ENCODE measurements around the gene BCL10.

Gene BCL10

GRCh38 chr1:85276215-85276977 is at the start of gene BCL10:
Gene BCL10 (minus strand): TSS chr1:85276632. CDS start chr1:85276352, 280 bp downstream.
- peak; percentile 99 for DNase-seq

- DNase-seq, result no peak
Measured at GRCh38 chr1:85325920-85326319, 49.5 kb upstream of the BCL10 start.

GRCh38 chr1:85323770-85324169 is 47.3 kb upstream of the BCL10 start:
- DNase-seq, result no peak

- no peak for DNase-seq
Measured at GRCh38 chr1:85322655-85323054, 46.2 kb upstream of the BCL10 start.

- DNase-seq, result no peak
Measured at GRCh38 chr1:85321237-85321964, 45.0 kb upstream of the BCL10 start.

- DNase-seq, result no peak
Measured at GRCh38 chr1:85320371-85321131, 44.1 kb upstream of the BCL10 start.

GRCh38 chr1:85319931-85320330 is 43.5 kb upstream of the BCL10 start:
- no peak for DNase-seq

GRCh38 chr1:85319491-85319890 is 43.1 kb upstream of the BCL10 start:
- no peak for DNase-seq

GRCh38 chr1:85318217-85318616 is 41.8 kb upstream of the BCL10 start:
- no peak for DNase-seq

GRCh38 chr1:85317560-85317959 is 41.1 kb upstream of the BCL10 start:
- no peak for DNase-seq

- no peak for DNase-seq
Measured at GRCh38 chr1:85316321-85316720, 39.9 kb upstream of the BCL10 start.

- DNase-seq, result no peak
Measured at GRCh38 chr1:85315789-85316188, 39.4 kb upstream of the BCL10 start.

GRCh38 chr1:85314726-85315125 is 38.3 kb upstream of the BCL10 start:
- no peak for DNase-seq

- no peak for DNase-seq
Measured at GRCh38 chr1:85313888-85314696, 37.7 kb upstream of the BCL10 start.

GRCh38 chr1:85311818-85312217 is 35.4 kb upstream of the BCL10 start:
- no peak for DNase-seq

GRCh38 chr1:85308833-85309350 is 32.5 kb upstream of the BCL10 start:
- no peak for DNase-seq

GRCh38 chr1:85307987-85308832 is 31.8 kb upstream of the BCL10 start:
- DNase-seq, result peak; percentile 91

GRCh38 chr1:85306236-85306635 is 29.8 kb upstream of the BCL10 start:
- no peak for DNase-seq

GRCh38 chr1:85303440-85304162 is 27.2 kb upstream of the BCL10 start:
- DNase-seq, result no peak

- DNase-seq, result no peak
Measured at GRCh38 chr1:85300140-85300539, 23.7 kb upstream of the BCL10 start.

Data from left hindlimb (tissue), 1 donor.